ENCODE data around the gene EREG. TPM values are rescaled to one million over a fixed set of nuclear protein-coding genes. Genes with fewer than 3 reads are reported as not detected.
"Not testable (repeated sequence)": the region's sequence is repeated elsewhere in the genome, so short reads cannot be mapped to it uniquely, and the experiment has no call there.

Gene EREG
- total RNA-seq, 1 donor from 2014 or later: not detected

- no peak for DNase-seq (ENCODE audit: low spot score)
- no peak overlapping the region for H3K27ac Mint-ChIP-seq (ENCODE audit: unreplicated experiment)
- no peak overlapping the region for H3K4me3 Mint-ChIP-seq (ENCODE audit: unreplicated experiment)
- H3K27me3 Mint-ChIP-seq (ENCODE audit: unreplicated experiment): no peaks in the 10 kb centered on the region
- no peaks in the 10 kb centered on the region for H3K36me3 Mint-ChIP-seq (ENCODE audit: low read depth, unreplicated experiment)
- H3K4me1 Mint-ChIP-seq (ENCODE audit: unreplicated experiment): no peaks in the 10 kb centered on the region
- no peaks in the 10 kb centered on the region for H3K9me3 Mint-ChIP-seq (ENCODE audit: unreplicated experiment)
- no peak for TF ChIP-seq CTCF (IDR thresholded peaks at IDR 0.05; ENCODE audit: unreplicated experiment)
Observed at GRCh38 chr4:74391890-74392475, 27.0 kb downstream of the EREG start.

DNA sequence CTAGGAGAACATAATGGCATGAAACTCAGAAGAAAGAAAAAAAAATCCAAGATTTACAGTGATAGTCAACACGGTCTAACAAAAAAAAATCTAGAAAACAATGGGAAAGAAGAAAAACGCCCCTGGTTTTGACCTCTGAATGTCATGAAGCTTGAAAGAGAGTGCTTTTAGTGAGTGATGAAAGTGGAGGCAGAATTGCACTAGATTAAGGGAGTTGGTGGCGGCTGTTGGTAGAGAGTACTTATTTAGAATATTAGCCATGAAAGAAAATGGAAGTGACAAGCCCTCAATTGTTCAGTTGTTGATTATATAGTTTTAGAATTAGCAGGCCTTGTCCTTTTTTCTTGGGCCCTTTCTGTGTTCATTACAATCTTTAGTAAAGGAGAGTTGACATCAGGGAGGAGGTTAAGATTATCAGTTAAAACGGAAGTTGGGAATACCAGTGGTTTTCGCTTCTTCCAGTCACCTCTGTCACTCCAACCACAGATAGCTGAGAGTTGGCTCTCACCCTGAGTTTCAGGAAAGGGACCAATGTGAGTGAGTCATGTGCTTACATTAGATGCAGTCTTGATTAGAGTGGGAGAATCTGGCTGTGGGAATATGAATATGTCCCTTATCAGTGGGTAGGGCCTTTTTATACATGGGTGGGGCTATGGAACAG lies 29.7 kb downstream of the EREG start:
- no peak overlapping the region for H3K27ac Mint-ChIP-seq (ENCODE audit: unreplicated experiment)

GRCh38 chr4:74395633-74396032 lies 30.7 kb downstream of the EREG start:
- H3K4me1 Mint-ChIP-seq (ENCODE audit: unreplicated experiment): no peaks in the 10 kb centered on the region
- no peak overlapping the region for H3K4me3 Mint-ChIP-seq (ENCODE audit: unreplicated experiment)
- H3K27ac Mint-ChIP-seq (ENCODE audit: unreplicated experiment): no peak overlapping the region
- H3K9me3 Mint-ChIP-seq (ENCODE audit: unreplicated experiment): no peaks in the 10 kb centered on the region
- no peaks in the 10 kb centered on the region for H3K36me3 Mint-ChIP-seq (ENCODE audit: low read depth, unreplicated experiment)
- no peak for DNase-seq (ENCODE audit: low spot score)
- TF ChIP-seq CTCF (IDR thresholded peaks at IDR 0.05; ENCODE audit: unreplicated experiment): no peak
- no peaks in the 10 kb centered on the region for H3K27me3 Mint-ChIP-seq (ENCODE audit: unreplicated experiment)

More for the DNA sequence above, 29.7 kb downstream of the EREG start:
- DNase-seq (ENCODE audit: low spot score): no peak
- no peak for TF ChIP-seq CTCF (IDR thresholded peaks at IDR 0.05; ENCODE audit: unreplicated experiment)
- no peaks in the 10 kb centered on the region for H3K9me3 Mint-ChIP-seq (ENCODE audit: unreplicated experiment)
- H3K4me3 Mint-ChIP-seq (ENCODE audit: unreplicated experiment): no peak overlapping the region
- H3K4me1 Mint-ChIP-seq (ENCODE audit: unreplicated experiment): no peaks in the 10 kb centered on the region
- H3K27me3 Mint-ChIP-seq (ENCODE audit: unreplicated experiment): no peaks in the 10 kb centered on the region
- H3K36me3 Mint-ChIP-seq (ENCODE audit: low read depth, unreplicated experiment): no peaks in the 10 kb centered on the region

DNA sequence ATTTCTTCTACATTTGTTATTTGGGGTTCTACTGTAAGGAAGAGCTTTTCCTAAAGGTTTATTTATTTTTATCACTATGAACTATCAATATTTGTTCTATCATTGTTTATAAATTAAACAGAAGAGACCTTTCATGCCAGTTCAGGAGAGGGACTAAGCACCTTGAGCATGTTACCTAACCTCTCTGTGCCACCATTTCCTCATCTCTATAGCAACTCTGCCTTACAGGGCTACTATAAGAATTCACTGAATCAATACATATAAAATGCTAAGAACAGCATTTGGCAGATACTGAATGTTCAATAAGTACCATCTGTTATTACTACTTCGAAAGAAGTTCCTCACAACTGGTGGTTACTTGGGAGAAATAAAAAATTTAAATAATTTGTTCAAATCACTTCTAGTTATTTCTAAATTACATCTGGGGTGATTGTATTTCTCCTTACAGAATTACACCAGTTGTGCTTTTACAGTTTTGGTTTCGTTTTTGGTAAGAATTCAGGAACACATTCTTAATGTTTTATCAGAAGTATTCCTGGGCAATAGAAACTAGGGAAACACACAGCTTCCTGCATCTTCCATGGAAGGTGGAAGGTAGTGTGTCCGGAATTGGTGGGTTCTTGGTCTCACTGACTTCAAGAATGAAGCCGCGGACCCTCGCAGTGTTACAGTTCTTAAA lies 32.9 kb downstream of the EREG start:
- H3K27me3 Mint-ChIP-seq (ENCODE audit: unreplicated experiment): no peaks in the 10 kb centered on the region
- no peak for DNase-seq (ENCODE audit: low spot score)
- no peaks in the 10 kb centered on the region for H3K36me3 Mint-ChIP-seq (ENCODE audit: low read depth, unreplicated experiment)
- no peaks in the 10 kb centered on the region for H3K4me1 Mint-ChIP-seq (ENCODE audit: unreplicated experiment)
- no peak overlapping the region for H3K4me3 Mint-ChIP-seq (ENCODE audit: unreplicated experiment)
- H3K9me3 Mint-ChIP-seq (ENCODE audit: unreplicated experiment): no peaks in the 10 kb centered on the region
- H3K27ac Mint-ChIP-seq (ENCODE audit: unreplicated experiment): no peak overlapping the region
- TF ChIP-seq CTCF (IDR thresholded peaks at IDR 0.05; ENCODE audit: unreplicated experiment): no peak

DNA sequence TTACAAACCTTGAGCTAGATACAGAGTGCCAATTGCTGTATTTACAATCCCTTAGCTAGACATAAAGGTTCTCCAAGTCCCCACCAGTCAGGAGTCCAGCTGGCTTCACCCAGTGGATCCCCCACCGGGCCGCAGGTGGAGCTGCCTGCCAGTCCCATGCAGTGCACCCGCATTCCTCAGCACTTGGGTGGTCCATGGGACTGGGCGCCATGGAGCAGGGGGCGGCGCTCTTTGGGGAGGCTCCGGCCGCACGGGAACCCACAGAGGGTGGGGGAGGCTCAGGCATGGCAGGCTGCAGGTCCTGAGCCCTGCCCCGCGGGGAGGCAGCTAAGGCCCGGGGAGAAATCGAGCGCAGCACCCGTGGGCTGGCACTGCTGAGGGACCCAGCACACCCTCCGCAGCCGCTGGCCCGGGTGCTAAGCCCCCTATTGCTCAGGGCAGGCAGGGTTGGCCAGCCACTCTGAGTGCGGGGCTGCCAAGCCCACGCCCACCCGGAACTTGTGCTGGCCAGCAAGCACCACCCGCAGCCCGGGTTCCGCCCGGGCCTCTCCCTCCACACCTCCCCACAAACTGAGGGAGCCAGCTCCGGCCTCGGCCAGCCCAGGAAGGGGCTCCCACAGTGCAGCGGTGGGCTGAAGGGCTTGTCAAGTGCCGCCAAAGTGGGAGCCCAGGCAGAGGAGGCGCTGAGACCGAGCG lies 34.1 kb downstream of the EREG start:
- not testable (repeated sequence) for H3K9me3 Mint-ChIP-seq (ENCODE audit: unreplicated experiment); H3K36me3 Mint-ChIP-seq (ENCODE audit: low read depth, unreplicated experiment); H3K27ac Mint-ChIP-seq (ENCODE audit: unreplicated experiment); DNase-seq (ENCODE audit: low spot score); H3K4me1 Mint-ChIP-seq (ENCODE audit: unreplicated experiment); H3K4me3 Mint-ChIP-seq (ENCODE audit: unreplicated experiment); H3K27me3 Mint-ChIP-seq (ENCODE audit: unreplicated experiment)
